ENCODE data around the gene TOE1. TPM values are rescaled to one million over a fixed set of nuclear protein-coding genes. Genes with fewer than 3 reads are reported as not detected.

Gene TOE1
- total RNA-seq, 1 donor from 2014 or later: 9.8 TPM

- peaks cover 20% of the 10 kb centered on the region for H3K4me1 ChIP-seq
- intact Hi-C loops (cut with DNase I): no loop called here
- H3K36me3 ChIP-seq: peaks cover 0 to 12% of the 10 kb centered on the region in 2 donors
- no peaks in the 10 kb centered on the region for H3K9me3 ChIP-seq
- TF ChIP-seq POLR2A (IDR thresholded peaks at IDR 0.05) (no peak), POLR2AphosphoS5 (IDR thresholded peaks at IDR 0.05; ENCODE audit: insufficient read depth in 1 of 2, low read depth in 1 of 2) (peak in 1 of 2 donors; percentile 31)
- peak within 1 kb of the TSS; percentile 39 for H3K27ac ChIP-seq
- no peak for DNase-seq (ENCODE audit: extremely low spot score in 2 of 2)
- H3K27me3 ChIP-seq: no peaks in the 10 kb centered on the region
- peak within 1 kb of the TSS; percentile 62 to 63 for H3K4me3 ChIP-seq
These were observed 13.0 kb upstream of the TOE1 start, which contains the start of gene HPDL for GRCh38 chr1:45326627-45327623. TSS of gene HPDL (plus strand) at chr1:45326895. CDS start at chr1:45327149, 254 bp downstream.

- Histone ChIP-seq H3K4me1 (peaks cover 20% of the 10 kb centered on the region), H3K36me3 (peaks cover 0 to 20% of the 10 kb centered on the region in 2 donors), H3K9me3 (no peaks in the 10 kb centered on the region), H3K4me3 (peak overlapping the region; percentile 62 to 63), H3K27ac (no peak overlapping the region), H3K27me3 (no peaks in the 10 kb centered on the region)
- TF ChIP-seq, protein P1, sequence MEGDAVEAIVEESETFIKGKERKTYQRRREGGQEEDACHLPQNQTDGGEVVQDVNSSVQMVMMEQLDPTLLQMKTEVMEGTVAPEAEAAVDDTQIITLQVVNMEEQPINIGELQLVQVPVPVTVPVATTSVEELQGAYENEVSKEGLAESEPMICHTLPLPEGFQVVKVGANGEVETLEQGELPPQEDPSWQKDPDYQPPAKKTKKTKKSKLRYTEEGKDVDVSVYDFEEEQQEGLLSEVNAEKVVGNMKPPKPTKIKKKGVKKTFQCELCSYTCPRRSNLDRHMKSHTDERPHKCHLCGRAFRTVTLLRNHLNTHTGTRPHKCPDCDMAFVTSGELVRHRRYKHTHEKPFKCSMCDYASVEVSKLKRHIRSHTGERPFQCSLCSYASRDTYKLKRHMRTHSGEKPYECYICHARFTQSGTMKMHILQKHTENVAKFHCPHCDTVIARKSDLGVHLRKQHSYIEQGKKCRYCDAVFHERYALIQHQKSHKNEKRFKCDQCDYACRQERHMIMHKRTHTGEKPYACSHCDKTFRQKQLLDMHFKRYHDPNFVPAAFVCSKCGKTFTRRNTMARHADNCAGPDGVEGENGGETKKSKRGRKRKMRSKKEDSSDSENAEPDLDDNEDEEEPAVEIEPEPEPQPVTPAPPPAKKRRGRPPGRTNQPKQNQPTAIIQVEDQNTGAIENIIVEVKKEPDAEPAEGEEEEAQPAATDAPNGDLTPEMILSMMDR (IDR thresholded peaks at IDR 0.05): no peak
- no peak for TF ChIP-seq POLR2AphosphoS5 (IDR thresholded peaks at IDR 0.05; ENCODE audit: insufficient read depth in 1 of 2, low read depth in 1 of 2)
- no peak for DNase-seq (ENCODE audit: extremely low spot score in 2 of 2)
- intact Hi-C loops (cut with DNase I): no loop called here
These were observed 12.1 kb upstream of the TOE1 start for GRCh38 chr1:45327644-45328515.

GRCh38 chr1:45328680-45329079 lies 11.3 kb upstream of the TOE1 start:
- intact Hi-C loops (cut with DNase I): no loop called here

GRCh38 chr1:45329445-45329844 lies 10.5 kb upstream of the TOE1 start:
- Histone ChIP-seq H3K9me3 (no peaks in the 10 kb centered on the region), H3K4me1 (peaks cover 20% of the 10 kb centered on the region), H3K4me3 (no peak overlapping the region), H3K27ac (no peak overlapping the region), H3K27me3 (no peaks in the 10 kb centered on the region), H3K36me3 (peaks cover 0 to 36% of the 10 kb centered on the region in 2 donors)
- DNase-seq (ENCODE audit: extremely low spot score in 2 of 2): no peak
- intact Hi-C loops (cut with DNase I): no loop called here
- TF ChIP-seq POLR2AphosphoS5 (IDR thresholded peaks at IDR 0.05; ENCODE audit: insufficient read depth in 1 of 2, low read depth in 1 of 2): no peak
- no peak for TF ChIP-seq POLR2A (IDR thresholded peaks at IDR 0.05)
- TF ChIP-seq, protein P1 (IDR thresholded peaks at IDR 0.05): no peak

More at GRCh38 chr1:45328680-45329079, 11.3 kb upstream of the TOE1 start:
- Histone ChIP-seq H3K27ac (no peak overlapping the region), H3K4me3 (no peak overlapping the region), H3K4me1 (peaks cover 20% of the 10 kb centered on the region), H3K9me3 (no peaks in the 10 kb centered on the region), H3K27me3 (no peaks in the 10 kb centered on the region), H3K36me3 (peaks cover 0 to 28% of the 10 kb centered on the region in 2 donors)
- no peak for DNase-seq (ENCODE audit: extremely low spot score in 2 of 2)
- TF ChIP-seq, protein P1 (IDR thresholded peaks at IDR 0.05): no peak
- TF ChIP-seq POLR2AphosphoS5 (IDR thresholded peaks at IDR 0.05; ENCODE audit: insufficient read depth in 1 of 2, low read depth in 1 of 2) (no peak), POLR2A (IDR thresholded peaks at IDR 0.05) (no peak)

Measured in vagina (tissue), 2 donors.